PC-3 (cell line): ENCODE measurements around the gene EIF3D.

Source experiments
- EZH2 ChIP-seq: fragments of 300-600 bp; sonication (generic); IDR thresholded peaks from one replicate; pipeline ENCODE4 v1.6.1; 2017; ENCODE audit warnings: antibody characterized with exemption, mild to moderate bottlenecking, low read length; ENCODE audit not compliant: unreplicated experiment
- EZH2phosphoT487 ChIP-seq: fragments of 300-600 bp; sonication (generic); IDR thresholded peaks from 2 replicates; pipeline ENCODE4 v1.6.1; 2018; ENCODE audit warnings: mild to moderate bottlenecking, antibody characterized with exemption, low read length, borderline replicate concordance
- TF ChIP-seq, protein P1 (sequence below): fragments of 300-600 bp; sonication (generic); conservative IDR thresholded peaks from 2 replicates; pipeline ENCODE4 v1.5.1; 2017; ENCODE audit warnings: antibody characterized with exemption, low read depth, mild to moderate bottlenecking, low read length

DNA sequence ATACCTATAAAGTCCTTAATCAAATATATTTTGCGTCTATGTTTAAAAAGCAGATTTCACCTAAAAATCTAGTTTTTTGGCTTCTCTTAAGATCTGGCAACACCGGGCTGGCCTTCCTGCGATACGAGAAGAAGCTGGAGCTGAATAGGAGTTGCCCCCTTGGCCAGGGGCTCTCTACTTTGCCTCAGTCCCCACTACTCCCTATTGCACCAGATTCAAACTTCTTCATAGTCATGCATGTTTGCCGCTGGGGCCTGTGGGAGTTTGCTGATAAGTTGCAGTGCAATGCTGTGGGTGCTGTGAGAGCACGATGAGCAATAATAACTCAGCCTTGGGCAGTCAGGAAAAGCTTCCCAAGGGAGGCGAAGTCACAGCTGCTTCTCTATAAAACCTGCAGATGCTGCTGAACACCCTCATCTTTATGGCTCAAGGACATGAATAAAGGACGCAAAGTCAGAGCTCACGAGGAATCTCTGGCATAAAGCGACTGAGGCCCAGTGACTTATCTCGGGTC lies 15.2 kb upstream of the EIF3D start:
- TF ChIP-seq, protein P1, sequence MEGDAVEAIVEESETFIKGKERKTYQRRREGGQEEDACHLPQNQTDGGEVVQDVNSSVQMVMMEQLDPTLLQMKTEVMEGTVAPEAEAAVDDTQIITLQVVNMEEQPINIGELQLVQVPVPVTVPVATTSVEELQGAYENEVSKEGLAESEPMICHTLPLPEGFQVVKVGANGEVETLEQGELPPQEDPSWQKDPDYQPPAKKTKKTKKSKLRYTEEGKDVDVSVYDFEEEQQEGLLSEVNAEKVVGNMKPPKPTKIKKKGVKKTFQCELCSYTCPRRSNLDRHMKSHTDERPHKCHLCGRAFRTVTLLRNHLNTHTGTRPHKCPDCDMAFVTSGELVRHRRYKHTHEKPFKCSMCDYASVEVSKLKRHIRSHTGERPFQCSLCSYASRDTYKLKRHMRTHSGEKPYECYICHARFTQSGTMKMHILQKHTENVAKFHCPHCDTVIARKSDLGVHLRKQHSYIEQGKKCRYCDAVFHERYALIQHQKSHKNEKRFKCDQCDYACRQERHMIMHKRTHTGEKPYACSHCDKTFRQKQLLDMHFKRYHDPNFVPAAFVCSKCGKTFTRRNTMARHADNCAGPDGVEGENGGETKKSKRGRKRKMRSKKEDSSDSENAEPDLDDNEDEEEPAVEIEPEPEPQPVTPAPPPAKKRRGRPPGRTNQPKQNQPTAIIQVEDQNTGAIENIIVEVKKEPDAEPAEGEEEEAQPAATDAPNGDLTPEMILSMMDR = no peak
- TF ChIP-seq EZH2phosphoT487 = no peak
- no peak for TF ChIP-seq EZH2
